GM23248 (cell line): ENCODE measurements around the gene HBG1. TPM values are rescaled to one million over a fixed set of nuclear protein-coding genes. Genes with fewer than 3 reads are reported as not detected.
"Not testable (repeated sequence)": the region's sequence is repeated elsewhere in the genome, so short reads cannot be mapped to it uniquely, and the experiment has no call there.

Experiments
- DNase-seq: peaks from one replicate; pipeline ENCODE4 v3.0.0-alpha.2; 2015
- H2AFZ ChIP-seq: fragments of 200-600 bp; sonication (generic); 2 replicates; pipeline ENCODE4 v1.6.1; 2016; ENCODE audit warnings: antibody characterized with exemption
- H3F3A ChIP-seq: fragments of 200-600 bp; sonication (generic); 2 replicates; pipeline ENCODE4 v1.6.1; 2016; ENCODE audit warnings: mild to moderate bottlenecking, antibody characterized with exemption, mixed run types; ENCODE audit not compliant: insufficient read depth
- H3K27ac ChIP-seq: fragments of 200-600 bp; sonication (generic); 2 replicates; pipeline ENCODE4 v1.5.1; 2016; ENCODE audit warnings: mild to moderate bottlenecking
- H3K27me3 ChIP-seq: fragments of 200-600 bp; sonication (generic); replicated peaks from 2 replicates; pipeline ENCODE4 v1.6.1; 2016; ENCODE audit warnings: mild to moderate bottlenecking; ENCODE audit not compliant: insufficient read depth
- H3K36me3 ChIP-seq: fragments of 200-600 bp; sonication (generic); 2 replicates; pipeline ENCODE4 v1.6.1; 2016; ENCODE audit warnings: low read depth, mild to moderate bottlenecking
- H3K4me1 ChIP-seq: fragments of 200-600 bp; sonication (generic); 2 replicates; pipeline ENCODE4 v1.6.1; 2016; ENCODE audit warnings: mild to moderate bottlenecking; ENCODE audit not compliant: insufficient read depth
- H3K4me2 ChIP-seq: fragments of 200-600 bp; sonication (generic); one replicate; pipeline ENCODE4 v1.6.1; 2016; ENCODE audit warnings: mild to moderate bottlenecking; ENCODE audit not compliant: unreplicated experiment
- H3K4me3 ChIP-seq: fragments of 200-600 bp; sonication (generic); 2 replicates; pipeline ENCODE4 v1.5.1; 2016; ENCODE audit warnings: mild to moderate bottlenecking
- H3K79me2 ChIP-seq: fragments of 200-600 bp; sonication (generic); 2 replicates; pipeline ENCODE4 v1.6.1; 2016; ENCODE audit warnings: mild to moderate bottlenecking; ENCODE audit not compliant: insufficient read depth
- H3K9ac ChIP-seq: fragments of 200-600 bp; sonication (generic); 2 replicates; pipeline ENCODE4 v1.6.1; 2016; ENCODE audit warnings: mild to moderate bottlenecking
- H3K9me2 ChIP-seq: fragments of 200-600 bp; sonication (generic); 2 replicates; pipeline ENCODE4 v1.6.1; 2016; ENCODE audit warnings: mixed run types, mild to moderate bottlenecking, moderate library complexity; ENCODE audit not compliant: insufficient read depth
- H3K9me3 ChIP-seq: fragments of 200-600 bp; sonication (generic); one replicate; pipeline ENCODE4 v1.6.1; 2017; ENCODE audit warnings: low read depth
- H4K20me1 ChIP-seq: fragments of 200-600 bp; sonication (generic); 2 replicates; pipeline ENCODE4 v1.6.0; 2016; ENCODE audit not compliant: insufficient read depth
- EZH2 ChIP-seq: fragments of 200-600 bp; sonication (generic); IDR thresholded peaks from 2 replicates; pipeline ENCODE4 v1.6.1; 2018; ENCODE audit warnings: antibody characterized with exemption, mild to moderate bottlenecking; ENCODE audit not compliant: insufficient read depth, poor library complexity, severe bottlenecking
- EZH2phosphoT487 ChIP-seq: fragments of 200-600 bp; sonication (generic); IDR thresholded peaks from 2 replicates; pipeline ENCODE4 v1.6.1; 2018; ENCODE audit warnings: antibody characterized with exemption, moderate library complexity, mild to moderate bottlenecking, low read depth; ENCODE audit not compliant: insufficient read depth
- WGBS, 2 experiments: methylation state at CpG; one replicate each; pipeline ENCODE4 v1.1.6; 2015 to 2017; ENCODE audit warnings: low lambda C conversion rate in 2 of 2, low coverage in 1 of 2; ENCODE audit errors: missing lambda C conversion rate in 2 of 2; 5-methylcytosine and 5-hydroxymethylcytosine counted together
- in situ Hi-C: fragments of 300-500 bp; cut with MboI; formaldehyde crosslinking; loops from 2 replicates; pipeline ENCODE4 v1.15.0; 2020
- polyA plus RNA-seq: library from polyadenylated mRNA; unstranded; fragments of >200 nt; fragmentation: Nextera tagmentation; extraction: Ambion mirVana; gene quantifications from 2 replicates; pipeline ENCODE4 v1.2.1, GENCODE V29; 2016
- total RNA-seq: library from RNA; depleted of rRNA; stranded (reverse); fragments of >200 nt; shearing (Covaris generic); gene quantifications from 2 replicates; pipeline ENCODE4 v1.2.3, GENCODE V29; 2014; rRNA removed

The HBG1 gene
- not detected in 2 replicates for total RNA-seq
- polyA plus RNA-seq, result not detected in 2 replicates

GRCh38 chr11:5249807-5250396, at the start of gene HBG1:
HBG1 (minus strand) TSS chr11:5249857; CDS start chr11:5249804, 53 bp downstream.
- H2AFZ ChIP-seq, H3K36me3 ChIP-seq, DNase-seq, H4K20me1 ChIP-seq, H3K9me3 ChIP-seq, H3K27ac ChIP-seq, H3F3A ChIP-seq, H3K4me1 ChIP-seq, H3K79me2 ChIP-seq, H3K27me3 ChIP-seq, H3K4me3 ChIP-seq, H3K4me2 ChIP-seq, in situ Hi-C loops, H3K9ac ChIP-seq, H3K9me2 ChIP-seq: not testable (repeated sequence)
- 36 to 37% methylated on average over 4 of the region's 9 CpGs for WGBS, 2 experiments

- 0 out of 2 replicates have a peak, but pooled peaks cover 8% of the 10 kb centered on the region for H3F3A ChIP-seq
- no peaks in the 10 kb centered on the region for H3K36me3 ChIP-seq
- no peaks in the 10 kb centered on the region for H4K20me1 ChIP-seq
- no peak overlapping the region for H3K4me2 ChIP-seq
- in situ Hi-C loops, result no loop called here
- H3K4me1 ChIP-seq, result peaks cover 16% of the 10 kb centered on the region
- no peaks in the 10 kb centered on the region for H3K9me2 ChIP-seq
- H3K9ac ChIP-seq, result no peak overlapping the region
- no peak for TF ChIP-seq EZH2phosphoT487
- no peak for TF ChIP-seq EZH2
- DNase-seq, result no peak
- no peak overlapping the region for H3K4me3 ChIP-seq
- H3K79me2 ChIP-seq, result no peaks in the 10 kb centered on the region
- WGBS, 2 experiments, result 30 to 56% methylated on average over 1 of the region's 1 CpG
- H3K27me3 ChIP-seq, result no peaks in the 10 kb centered on the region
- H2AFZ ChIP-seq, result no peak overlapping the region
- H3K27ac ChIP-seq, result no peak overlapping the region
- H3K9me3 ChIP-seq, result no peaks in the 10 kb centered on the region
Observed at GRCh38 chr11:5298451-5298850, 48.8 kb upstream of the HBG1 start.

- no peak overlapping the region for H3K4me3 ChIP-seq
- peak; percentile 20 for DNase-seq
- in situ Hi-C loops, result no loop called here
- no peak overlapping the region for H3K27ac ChIP-seq
- H3K36me3 ChIP-seq, result no peaks in the 10 kb centered on the region
- H3F3A ChIP-seq, result 0 out of 2 replicates have a peak, but pooled peaks cover 8% of the 10 kb centered on the region
- no peaks in the 10 kb centered on the region for H4K20me1 ChIP-seq
- no peaks in the 10 kb centered on the region for H3K9me3 ChIP-seq
- TF ChIP-seq EZH2, result no peak
- no peaks in the 10 kb centered on the region for H3K79me2 ChIP-seq
- H3K4me1 ChIP-seq, result peaks cover 16% of the 10 kb centered on the region
- H2AFZ ChIP-seq, result peak overlapping the region; percentile 50; the same call in 1 of the 2 replicates
- H3K4me2 ChIP-seq, result no peak overlapping the region
- no peaks in the 10 kb centered on the region for H3K9me2 ChIP-seq
- no peaks in the 10 kb centered on the region for H3K27me3 ChIP-seq
- no peak overlapping the region for H3K9ac ChIP-seq
- 45 to 47% methylated on average over 4 of the region's 4 CpGs for WGBS, 2 experiments
Observed at GRCh38 chr11:5297721-5298323, 48.2 kb upstream of the HBG1 start.

- H3K79me2 ChIP-seq, H3K36me3 ChIP-seq, H4K20me1 ChIP-seq, in situ Hi-C loops, H3K27ac ChIP-seq, H3K4me3 ChIP-seq, H3K9me3 ChIP-seq, DNase-seq, H3K27me3 ChIP-seq, H3K4me2 ChIP-seq, H3F3A ChIP-seq, H3K9ac ChIP-seq, H3K9me2 ChIP-seq, H2AFZ ChIP-seq: not testable (repeated sequence)
- H3K4me1 ChIP-seq, result peaks cover 17% of the 10 kb centered on the region
- WGBS, 2 experiments, result 93 to 97% methylated on average over 21 to 35 of the region's 41 CpGs
Observed at GRCh38 chr11:5294342-5294995, 44.8 kb upstream of the HBG1 start.
